B cell (primary cell): ENCODE measurements around the gene EPC1.

Experiments used
- EZH2 ChIP-seq: IDR thresholded peaks from 2 replicates; pipeline ENCODE4 v1.6.1; 2012; ENCODE audit warnings: borderline replicate concordance, low read depth, mild to moderate bottlenecking, moderate library complexity, low read length; ENCODE audit not compliant: insufficient read depth, poor library complexity, severe bottlenecking
- TF ChIP-seq, protein P1 (sequence below): fragments of 200-600 bp; IDR thresholded peaks from one replicate; pipeline ENCODE4 v1.8.0; 2022; ENCODE audit warnings: antibody characterized with exemption, mild to moderate bottlenecking

DNA sequence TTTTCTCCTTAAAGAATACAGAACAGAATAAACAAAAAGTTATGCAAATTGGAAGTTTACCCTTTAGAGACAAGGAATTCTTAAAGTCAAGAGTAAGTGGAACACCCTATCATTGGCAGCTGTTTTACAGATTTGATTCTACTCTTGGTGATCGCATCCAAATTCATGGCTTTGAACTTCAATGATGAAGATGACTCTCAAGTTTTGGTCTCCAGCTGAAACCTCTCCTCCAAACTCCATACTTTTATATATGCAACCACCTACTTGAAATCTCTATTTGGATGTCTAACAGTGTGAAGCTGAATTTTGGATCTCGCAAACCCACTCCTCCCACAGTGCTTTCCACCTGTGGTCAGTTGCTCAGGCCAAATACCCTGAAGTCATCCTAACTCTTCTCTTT lies 80.4 kb downstream of the EPC1 start:
- TF ChIP-seq EZH2: no peak
- TF ChIP-seq, protein P1, sequence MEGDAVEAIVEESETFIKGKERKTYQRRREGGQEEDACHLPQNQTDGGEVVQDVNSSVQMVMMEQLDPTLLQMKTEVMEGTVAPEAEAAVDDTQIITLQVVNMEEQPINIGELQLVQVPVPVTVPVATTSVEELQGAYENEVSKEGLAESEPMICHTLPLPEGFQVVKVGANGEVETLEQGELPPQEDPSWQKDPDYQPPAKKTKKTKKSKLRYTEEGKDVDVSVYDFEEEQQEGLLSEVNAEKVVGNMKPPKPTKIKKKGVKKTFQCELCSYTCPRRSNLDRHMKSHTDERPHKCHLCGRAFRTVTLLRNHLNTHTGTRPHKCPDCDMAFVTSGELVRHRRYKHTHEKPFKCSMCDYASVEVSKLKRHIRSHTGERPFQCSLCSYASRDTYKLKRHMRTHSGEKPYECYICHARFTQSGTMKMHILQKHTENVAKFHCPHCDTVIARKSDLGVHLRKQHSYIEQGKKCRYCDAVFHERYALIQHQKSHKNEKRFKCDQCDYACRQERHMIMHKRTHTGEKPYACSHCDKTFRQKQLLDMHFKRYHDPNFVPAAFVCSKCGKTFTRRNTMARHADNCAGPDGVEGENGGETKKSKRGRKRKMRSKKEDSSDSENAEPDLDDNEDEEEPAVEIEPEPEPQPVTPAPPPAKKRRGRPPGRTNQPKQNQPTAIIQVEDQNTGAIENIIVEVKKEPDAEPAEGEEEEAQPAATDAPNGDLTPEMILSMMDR: no peak
